HG03558 (cell line): ENCODE data around the gene COX10.

Experiments
- ATAC-seq: cut with Tn5 transposase; IDR thresholded peaks from one replicate; pipeline ENCODE4 v1.9.1; 2021; ENCODE audit warnings: moderate number of reproducible peaks; ENCODE audit not compliant: unreplicated experiment; ENCODE audit errors: extremely low read depth

The COX10 gene

GRCh38 chr17:14068542-14069250 lies 608 bp upstream of the COX10 start:
- no peak for ATAC-seq

GRCh38 chr17:14070344-14070984 lies 1.2 kb downstream of the COX10 start:
- ATAC-seq: no peak

DNA sequence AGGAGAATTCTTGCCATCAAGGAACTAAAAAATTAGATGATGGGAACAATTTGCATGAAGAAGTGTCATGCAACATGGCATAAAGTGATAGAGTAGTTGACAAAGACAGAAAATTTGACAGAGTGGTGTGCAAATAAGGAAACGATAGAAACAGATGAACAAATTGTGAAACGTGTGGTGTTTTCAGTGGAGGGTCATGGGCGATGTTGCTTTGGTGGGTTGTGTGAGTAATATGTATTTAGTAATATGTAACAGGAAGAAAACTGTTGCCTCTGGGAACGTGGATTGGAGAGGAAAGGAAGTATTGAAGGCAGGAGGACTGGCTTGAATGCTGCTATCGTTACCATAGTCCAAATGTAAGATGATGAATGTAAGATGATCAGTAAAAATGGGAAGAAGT lies 3.6 kb downstream of the COX10 start:
- no peak for ATAC-seq

GRCh38 chr17:14078027-14078426 lies 8.7 kb downstream of the COX10 start:
- no peak for ATAC-seq

DNA sequence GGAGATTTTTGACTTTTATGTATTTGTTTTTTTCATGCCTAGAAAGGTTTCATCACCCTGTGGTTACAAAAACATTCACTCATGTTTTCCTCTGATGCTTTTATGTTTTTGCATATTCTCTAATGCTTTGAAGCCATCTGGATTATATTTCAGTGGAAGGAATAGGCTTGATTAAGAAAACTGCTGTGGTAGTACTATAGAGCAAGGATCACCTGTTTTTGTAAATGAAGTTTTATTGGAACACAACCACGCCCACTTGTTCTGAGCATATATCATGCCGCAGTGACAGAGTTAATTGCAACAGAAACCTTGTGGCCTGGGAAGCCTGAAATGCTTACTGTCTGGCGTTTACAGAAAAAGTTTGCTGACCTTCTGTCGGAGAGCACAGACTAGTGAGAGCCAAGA lies 11.5 kb downstream of the COX10 start:
- no peak for ATAC-seq

DNA sequence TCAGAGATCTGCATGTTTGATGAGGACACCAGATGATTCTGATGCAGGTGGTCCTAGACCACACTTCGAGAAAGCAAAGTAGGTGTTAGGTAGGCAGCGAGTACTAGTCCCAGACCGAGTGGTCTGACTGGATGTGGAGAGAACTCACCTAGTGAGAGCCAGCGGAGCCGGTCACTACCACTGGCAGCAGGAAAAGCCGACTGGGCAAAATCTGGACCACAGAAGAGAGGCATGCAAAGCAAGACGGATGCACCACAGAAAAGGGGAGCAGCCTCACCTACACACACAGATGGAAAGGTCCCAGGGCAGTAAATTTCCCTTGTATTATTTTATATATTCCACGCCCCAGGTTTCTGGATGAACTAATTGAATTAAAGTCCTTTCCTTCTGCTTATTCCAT lies 13.5 kb downstream of the COX10 start:
- no peak for ATAC-seq

DNA sequence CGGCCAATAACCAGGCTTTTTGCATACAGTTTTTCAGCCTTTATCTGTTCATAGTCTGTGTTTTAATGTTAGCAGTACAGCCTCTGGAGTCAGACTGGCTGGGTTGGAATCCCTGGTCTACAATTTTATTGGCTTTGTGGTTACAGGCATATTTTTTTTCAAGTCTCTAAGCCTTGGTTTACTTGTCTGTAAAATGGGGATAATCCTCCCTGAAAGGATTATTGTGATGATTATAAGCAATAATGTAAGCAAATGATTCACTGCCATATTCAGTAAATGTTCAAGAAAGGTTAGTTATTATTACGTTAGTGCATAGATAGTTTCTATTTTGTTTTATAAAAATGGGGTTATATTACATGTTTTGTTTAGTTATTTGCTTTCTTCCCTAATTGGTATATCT lies 15.7 kb downstream of the COX10 start:
- no peak for ATAC-seq

DNA sequence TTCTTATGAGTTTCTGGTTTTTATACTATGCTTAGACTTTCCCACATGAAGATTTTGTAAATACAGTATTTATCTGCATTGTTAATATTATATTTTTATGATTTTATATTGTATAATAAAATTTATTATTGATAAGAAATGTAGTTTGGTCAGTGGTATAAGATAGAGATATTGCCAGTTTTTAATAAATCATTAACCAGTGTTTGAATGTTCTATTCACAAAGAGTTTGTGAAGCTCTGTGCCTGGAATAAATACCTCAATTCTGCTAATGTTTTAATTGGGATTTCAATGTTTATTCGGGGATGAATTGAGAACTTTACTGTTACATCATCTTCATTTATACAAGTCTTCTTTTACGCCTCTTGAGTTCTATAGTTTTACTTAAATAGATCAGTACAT lies 16.9 kb downstream of the COX10 start:
- no peak for ATAC-seq

DNA sequence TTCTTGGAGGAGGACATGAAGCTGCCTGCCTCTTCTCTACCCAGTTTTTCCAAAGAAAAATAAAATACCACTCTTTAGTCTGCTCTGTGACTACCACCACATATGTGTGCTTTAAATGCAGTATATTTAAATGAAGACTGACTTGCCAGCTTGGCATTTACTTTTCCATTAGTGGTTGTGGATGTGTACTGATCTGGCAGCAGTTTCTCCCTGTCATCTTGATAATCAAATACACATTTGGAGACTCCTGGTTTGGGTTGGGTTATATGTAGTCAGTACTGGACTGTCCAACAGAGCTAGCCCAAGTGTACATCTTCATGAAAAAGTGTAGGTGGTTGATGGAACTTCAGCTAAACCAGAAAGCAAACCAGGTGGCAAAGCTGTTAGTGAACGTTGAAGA lies 19.9 kb downstream of the COX10 start:
- ATAC-seq: no peak

- ATAC-seq: no peak
These were observed 22.1 kb downstream of the COX10 start for GRCh38 chr17:14091367-14091766.

DNA sequence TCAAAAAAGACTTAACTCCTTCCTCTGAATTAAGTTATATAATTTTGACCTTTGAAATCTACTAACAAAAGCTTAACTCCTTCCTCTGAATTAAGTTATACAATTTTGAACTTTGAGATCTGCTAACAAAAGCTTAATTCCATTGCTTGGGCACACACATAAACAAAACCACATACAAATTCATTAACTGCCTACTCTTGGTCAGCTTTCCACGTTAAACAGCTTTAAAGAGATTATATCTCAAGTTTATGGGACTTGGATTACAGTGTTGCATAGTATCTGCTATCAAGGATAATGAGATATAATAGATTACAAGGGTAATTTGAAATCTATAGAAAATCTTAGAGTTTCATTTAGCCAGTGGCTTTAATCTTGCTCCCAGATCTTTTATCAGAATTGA lies 23.5 kb downstream of the COX10 start:
- ATAC-seq: no peak

GRCh38 chr17:14094676-14095601 lies 25.6 kb downstream of the COX10 start:
- no peak for ATAC-seq

DNA sequence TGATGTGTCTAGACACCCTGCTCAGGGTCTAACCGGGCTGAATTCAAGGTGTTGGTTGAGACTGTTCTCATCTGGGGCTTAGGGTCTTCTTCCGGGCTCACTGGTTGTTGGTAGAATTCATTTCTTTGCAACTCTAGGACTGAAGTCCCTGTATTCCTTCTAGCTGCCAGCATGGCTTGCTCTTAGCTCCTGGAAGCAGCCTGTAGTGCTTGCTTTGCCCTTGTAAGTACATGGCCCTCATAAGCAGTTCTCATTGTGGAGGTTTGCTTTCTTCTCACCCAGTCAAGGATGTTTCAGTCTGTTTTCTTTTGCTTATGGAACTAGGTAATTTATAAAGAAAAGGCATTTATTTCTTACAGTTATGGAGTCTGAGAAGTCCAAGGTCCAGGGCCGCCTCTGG lies 26.3 kb downstream of the COX10 start:
- no peak for ATAC-seq

- no peak for ATAC-seq
These were observed 28.9 kb downstream of the COX10 start for GRCh38 chr17:14098246-14098645.

DNA sequence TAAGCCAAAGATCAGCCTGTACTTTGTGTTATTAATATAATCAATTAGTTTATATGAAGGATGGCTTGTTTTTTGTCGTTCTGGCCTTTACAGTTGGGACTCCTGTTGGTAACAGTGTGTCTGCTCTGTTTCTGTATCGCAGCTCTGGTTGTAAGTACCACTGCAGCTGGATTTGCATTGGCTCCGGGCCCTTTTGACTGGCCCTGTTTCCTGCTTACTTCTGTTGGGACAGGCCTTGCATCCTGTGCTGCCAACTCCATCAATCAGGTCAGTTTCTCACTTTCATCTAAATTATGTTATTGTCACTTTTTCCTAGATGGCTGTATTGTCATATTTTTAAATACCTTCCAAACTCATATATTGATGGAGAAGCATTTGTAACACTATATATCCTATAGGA lies 32.7 kb downstream of the COX10 start:
- ATAC-seq: no peak

DNA sequence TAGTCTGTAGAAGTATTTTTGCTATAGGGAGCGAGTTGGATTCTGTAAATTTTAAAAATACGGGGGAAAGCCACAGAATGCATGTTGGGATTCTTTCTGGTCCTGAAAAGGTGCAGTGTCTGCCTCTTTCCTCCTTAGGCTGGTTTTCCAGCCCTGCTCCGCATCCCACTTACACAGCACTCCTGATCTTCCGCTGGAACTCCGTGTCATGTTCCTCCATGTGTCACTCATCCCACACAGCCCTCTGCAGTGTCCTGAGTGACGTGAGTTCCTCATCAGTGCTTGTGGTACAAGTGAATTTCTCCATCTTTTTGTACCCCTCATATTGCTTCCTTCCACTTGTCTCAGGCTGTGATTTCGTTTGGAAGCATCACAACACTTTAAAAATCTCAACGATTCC lies 34.5 kb downstream of the COX10 start:
- no peak for ATAC-seq

GRCh38 chr17:14104734-14105133 lies 35.4 kb downstream of the COX10 start:
- ATAC-seq: no peak

DNA sequence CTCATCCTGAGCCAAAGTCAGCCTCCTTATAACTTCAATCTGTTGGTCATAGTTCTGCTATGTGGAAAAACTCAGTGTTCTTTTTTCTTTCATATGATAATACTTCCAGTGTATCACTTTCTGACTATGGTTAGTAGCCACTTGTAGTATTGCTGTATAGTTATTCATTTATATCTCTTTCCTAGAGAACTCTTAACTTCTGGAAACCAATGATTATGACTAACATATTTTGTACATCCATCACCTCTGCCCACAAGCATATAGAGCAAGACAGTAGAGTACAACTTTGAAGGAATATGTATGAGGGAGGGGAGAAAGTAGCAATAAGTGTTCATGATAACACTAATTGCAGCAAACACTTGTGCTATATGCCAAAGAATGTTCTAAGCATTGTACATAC lies 38.6 kb downstream of the COX10 start:
- ATAC-seq: no peak

GRCh38 chr17:14112407-14112806 lies 43.1 kb downstream of the COX10 start:
- ATAC-seq: no peak

- ATAC-seq: no peak
These were observed 43.8 kb downstream of the COX10 start for GRCh38 chr17:14113137-14113536.
